Stimulated activated CD8-positive, alpha-beta memory T cell treated with anti-CD3 and anti-CD28 coated beads, Interleukin-7, amount 100 ng/mL, for 48 hours (primary cell): ENCODE results near the gene CCNI2.

Experiments used
- DNase-seq, 2 donors: peaks; one replicate each; pipeline ENCODE4 v3.0.0-alpha.2; 2020; ENCODE audit warnings: low read depth in 1 of 2; ENCODE audit errors: extremely low read depth in 1 of 2

CCNI2 gene

GRCh38 chr5:132764671-132765238 is 17.5 kb downstream of the CCNI2 start:
- DNase-seq, result no peak

- DNase-seq, result no peak
These were observed 18.2 kb downstream of the CCNI2 start for GRCh38 chr5:132765311-132766019.

GRCh38 chr5:132766020-132766805 is 19.0 kb downstream of the CCNI2 start:
- DNase-seq, result no peak

GRCh38 chr5:132766806-132767055 is 19.5 kb downstream of the CCNI2 start:
- DNase-seq, result no peak

GRCh38 chr5:132767150-132767549 is 19.9 kb downstream of the CCNI2 start:
- DNase-seq, result no peak

GRCh38 chr5:132768485-132768868 is 21.3 kb downstream of the CCNI2 start:
- no peak for DNase-seq

- no peak for DNase-seq
These were observed 23.4 kb downstream of the CCNI2 start for GRCh38 chr5:132770476-132771159.

- no peak for DNase-seq
These were observed 24.3 kb downstream of the CCNI2 start for GRCh38 chr5:132771503-132771998.

GRCh38 chr5:132772291-132773070 is 25.3 kb downstream of the CCNI2 start:
- no peak for DNase-seq

GRCh38 chr5:132773114-132773513 is 25.9 kb downstream of the CCNI2 start:
- no peak for DNase-seq

- DNase-seq, result no peak
These were observed 26.6 kb downstream of the CCNI2 start for GRCh38 chr5:132773601-132774355.

GRCh38 chr5:132774406-132774805 is 27.2 kb downstream of the CCNI2 start:
- DNase-seq, result no peak

GRCh38 chr5:132774896-132775295 is 27.7 kb downstream of the CCNI2 start:
- DNase-seq, result no peak

- DNase-seq, result no peak
These were observed 28.3 kb downstream of the CCNI2 start for GRCh38 chr5:132775476-132775961.

GRCh38 chr5:132776131-132776937 is 29.1 kb downstream of the CCNI2 start:
- no peak for DNase-seq

GRCh38 chr5:132776938-132777208 is 29.6 kb downstream of the CCNI2 start:
- no peak for DNase-seq

- DNase-seq, result no peak
These were observed 30.2 kb downstream of the CCNI2 start, which contains the start of gene SEPTIN8 for GRCh38 chr5:132777209-132778069. Gene SEPTIN8 (minus strand): TSS chr5:132777239. CDS start chr5:132777137, 102 bp downstream.

- DNase-seq, result no peak
These were observed 30.9 kb downstream of the CCNI2 start for GRCh38 chr5:132778129-132778528.
